Measurements from ENCODE around the gene BTBD7.
"Not testable (repeated sequence)": the region's sequence is repeated elsewhere in the genome, so short reads cannot be mapped to it uniquely, and the experiment has no call there.

Gene BTBD7

DNA sequence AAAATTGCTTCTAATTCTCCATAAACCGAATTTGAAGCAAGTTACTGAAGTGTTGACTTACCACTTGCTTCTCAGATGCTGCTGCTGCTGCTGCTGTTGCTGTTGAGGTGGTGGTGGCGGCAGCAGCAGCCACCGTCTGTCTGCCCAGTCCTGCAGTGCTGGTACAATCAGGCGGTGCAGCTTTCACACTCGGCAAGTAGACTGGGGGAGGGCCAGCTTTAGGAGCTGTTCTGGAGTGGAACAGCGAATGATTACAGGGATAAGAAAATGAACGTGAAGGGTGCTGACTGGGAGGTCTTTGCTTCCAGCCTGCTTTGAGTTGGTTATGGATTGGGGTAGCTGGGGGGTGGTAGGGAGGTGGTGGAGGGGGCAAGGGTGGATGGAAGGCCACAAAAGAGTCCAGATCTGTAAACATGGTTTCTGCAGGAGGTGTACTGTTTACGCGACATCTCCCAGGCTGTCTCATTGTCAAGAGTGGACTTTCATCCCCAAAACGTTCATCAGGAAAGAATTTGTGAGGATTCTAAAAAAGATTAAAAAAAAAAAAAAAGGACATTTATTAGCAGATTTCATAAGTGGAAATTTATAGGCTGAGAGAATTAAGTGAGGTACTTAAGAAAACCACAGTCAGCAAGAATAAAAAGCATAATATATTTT is 86.9 kb downstream of the BTBD7 start:
- no peak for DNase-seq

DNA sequence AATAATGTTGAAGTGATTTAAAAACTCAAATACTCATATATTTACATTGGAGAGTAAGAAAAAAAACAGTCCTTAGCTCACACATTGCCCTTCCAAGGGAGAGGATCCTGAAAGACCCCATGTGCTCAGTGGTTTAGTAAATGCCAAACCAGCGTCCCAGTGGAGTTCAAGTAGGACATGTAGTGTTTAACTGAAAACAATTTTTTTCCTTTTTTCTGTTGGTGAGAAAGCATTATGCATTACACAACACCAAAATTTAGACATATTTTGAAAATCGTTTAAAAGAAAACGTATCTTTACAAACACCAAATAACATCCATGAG is 92.2 kb downstream of the BTBD7 start:
- no peak for DNase-seq

DNA sequence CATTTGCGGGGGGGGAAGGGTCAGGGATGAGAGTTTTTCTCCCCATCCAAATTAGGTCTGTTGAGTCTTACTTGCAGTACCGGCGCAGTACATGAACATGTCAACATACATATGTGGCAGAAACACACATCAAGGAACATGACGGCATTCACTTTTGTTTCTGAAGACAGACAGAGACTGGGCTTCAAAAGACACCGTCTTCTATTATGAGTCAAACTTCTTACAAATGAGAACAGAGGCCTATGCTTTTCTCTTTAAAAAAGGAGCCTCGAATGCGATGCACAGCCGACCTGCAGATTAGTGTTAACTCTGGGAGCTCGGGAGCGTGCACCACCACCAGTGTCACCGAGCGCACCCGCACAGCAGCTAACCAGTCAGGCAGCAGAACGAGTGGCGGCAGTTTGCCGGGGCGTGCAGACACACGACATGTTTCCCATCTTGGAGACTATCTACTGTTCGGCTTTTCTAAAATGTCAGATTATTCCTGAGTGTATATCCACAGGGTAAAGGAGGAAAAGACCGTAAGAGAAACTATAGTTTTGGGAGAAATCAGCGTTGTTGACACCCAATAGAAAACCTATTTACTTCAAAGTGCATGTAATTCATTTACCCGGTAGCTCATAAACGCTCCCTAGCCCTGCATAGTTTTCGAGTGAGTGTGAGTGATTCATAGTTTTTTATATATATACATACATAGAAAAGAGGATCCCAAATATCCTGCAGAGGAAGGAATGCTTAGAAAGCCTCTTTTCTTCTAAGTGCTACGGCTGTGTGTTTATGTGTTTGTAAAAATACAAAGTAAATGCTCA is 92.8 kb downstream of the BTBD7 start:
- DNase-seq = no peak

- no peak for DNase-seq
These were observed 98.0 kb downstream of the BTBD7 start for GRCh38 chr14:93234798-93235197.

GRCh38 chr14:93233078-93233477 is 99.8 kb downstream of the BTBD7 start:
- DNase-seq = not testable (repeated sequence)

DNA sequence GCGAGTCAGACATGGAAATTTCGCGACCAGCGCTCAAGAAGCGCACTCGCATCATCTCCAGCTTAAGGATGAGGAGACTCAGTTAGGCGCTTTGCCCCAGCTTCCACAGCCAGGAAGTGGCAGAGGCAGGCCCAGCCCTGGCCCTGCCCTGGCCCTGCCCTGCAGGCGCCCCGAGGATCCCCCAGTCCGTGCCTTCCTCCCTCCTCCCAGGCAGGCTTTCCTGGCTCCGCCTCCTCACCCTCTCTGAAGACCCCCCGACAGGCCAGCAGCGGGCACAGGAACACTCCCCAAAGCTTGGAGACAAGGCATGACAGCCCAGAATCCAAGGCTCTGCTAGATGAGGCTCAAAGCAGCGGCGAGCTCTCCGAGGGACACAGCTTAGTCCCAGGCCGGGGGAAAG is 100.7 kb downstream of the BTBD7 start:
- DNase-seq = no peak

- DNase-seq = peak; percentile 57
These were observed 101.5 kb downstream of the BTBD7 start for GRCh38 chr14:93231129-93231979.

- DNase-seq = no peak
These were observed 102.3 kb downstream of the BTBD7 start for GRCh38 chr14:93230539-93230938.

DNA sequence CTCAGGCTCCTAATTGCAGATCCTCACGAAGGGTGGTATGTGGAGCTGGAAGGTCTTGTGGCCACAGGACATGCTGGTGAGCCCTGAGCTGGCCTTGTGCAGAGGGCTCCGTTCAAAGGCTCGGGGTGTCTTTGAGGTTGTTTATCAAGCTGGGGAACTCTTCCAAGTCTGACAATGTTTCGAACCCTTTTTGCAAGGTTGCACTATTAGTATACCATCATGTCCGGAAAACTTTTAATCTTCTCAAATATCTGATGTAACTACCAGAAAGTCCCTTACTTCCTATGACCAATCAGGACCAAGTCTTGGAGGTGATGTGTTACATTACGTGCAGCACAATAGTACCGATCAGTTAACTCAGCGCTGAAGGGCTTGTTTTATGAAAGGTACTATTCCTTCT is 104.3 kb downstream of the BTBD7 start:
- DNase-seq = no peak

GRCh38 chr14:93223565-93223964 is 109.3 kb downstream of the BTBD7 start:
- DNase-seq = no peak

DNA sequence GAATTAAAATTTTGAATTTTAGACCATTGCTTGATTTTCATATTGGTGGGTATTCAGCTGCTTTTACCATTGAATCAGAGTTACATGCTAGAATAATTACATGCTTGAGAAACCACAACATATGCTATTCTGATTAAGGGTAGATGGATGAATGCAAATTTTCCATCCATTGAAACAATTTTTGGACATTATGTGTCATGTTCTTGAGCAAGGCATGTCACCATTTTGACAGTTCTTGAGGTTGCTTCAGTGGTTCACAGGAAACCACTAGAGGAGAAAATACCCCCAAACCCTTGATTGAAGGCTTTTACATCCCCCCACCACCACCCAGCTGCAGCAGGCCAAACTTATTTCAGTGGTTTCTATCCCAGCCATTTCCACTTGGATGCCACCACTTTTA is 112.3 kb downstream of the BTBD7 start:
- DNase-seq = no peak

DNA sequence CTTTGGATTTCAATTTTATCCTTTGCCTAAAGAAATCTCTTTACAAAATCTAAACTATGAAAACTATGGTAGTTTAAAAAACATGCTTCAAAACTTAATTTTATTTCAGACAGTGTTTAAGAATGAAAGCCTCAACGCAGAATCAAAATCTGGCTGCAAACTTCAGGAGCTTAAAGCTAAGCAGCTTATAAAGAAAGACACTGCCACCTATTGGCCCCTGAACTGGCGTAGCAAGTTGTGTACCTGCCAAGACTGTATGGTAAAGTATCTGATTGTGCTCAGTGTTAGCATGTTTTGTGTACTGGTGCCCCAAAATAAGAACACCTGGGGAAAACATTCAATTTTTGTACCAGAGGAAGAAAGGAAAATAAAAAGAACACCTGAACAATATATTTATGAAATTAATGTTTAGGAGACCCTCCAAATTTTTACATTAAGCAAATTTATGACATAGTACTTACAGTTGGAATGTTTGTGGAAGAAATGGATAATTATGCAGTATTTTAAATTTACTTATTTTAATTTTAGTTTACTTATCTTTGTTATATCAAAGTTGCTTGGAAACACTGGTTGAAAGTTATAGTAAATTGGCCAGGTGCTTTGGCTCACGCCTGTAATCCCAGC is 113.6 kb downstream of the BTBD7 start:
- DNase-seq = peak; percentile 43

DNA sequence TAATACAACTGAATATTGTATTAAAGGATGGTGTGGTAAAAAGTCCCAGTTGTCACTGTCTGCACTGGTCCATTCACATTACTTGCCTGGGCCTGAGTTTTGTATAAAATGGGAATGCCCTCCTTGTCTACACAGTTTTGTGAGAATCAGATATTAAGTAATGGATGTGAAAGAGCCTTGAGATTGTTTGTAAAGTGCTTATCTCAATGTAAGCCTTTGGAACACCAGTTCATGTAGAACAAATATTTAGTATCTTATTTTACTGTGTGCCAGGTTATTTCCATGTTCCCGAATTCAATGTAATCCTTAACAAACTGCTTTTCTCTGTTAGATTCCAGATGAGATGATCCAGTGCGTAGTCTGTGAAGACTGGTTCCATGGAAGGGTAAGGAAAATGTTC is 118.2 kb downstream of the BTBD7 start:
- no peak for DNase-seq

DNA sequence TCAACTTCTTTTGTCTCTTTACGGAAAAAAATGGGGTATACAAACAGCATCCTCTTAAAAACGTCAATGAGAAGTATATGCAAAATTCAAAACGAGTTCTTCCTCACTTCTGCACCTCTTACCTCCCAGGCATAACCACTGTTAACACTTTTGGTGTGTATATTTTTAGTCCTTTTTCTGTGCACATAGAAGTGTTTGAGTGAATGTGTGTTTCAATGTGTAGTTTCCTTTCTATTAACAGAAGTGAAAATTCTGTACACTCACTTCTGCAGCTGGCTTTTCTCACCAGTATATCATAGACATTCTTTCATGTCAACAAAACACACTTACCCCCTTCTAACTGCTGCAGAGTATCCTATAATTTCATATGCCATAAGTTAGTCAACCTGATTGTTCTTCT is 120.4 kb downstream of the BTBD7 start:
- DNase-seq = no peak

DNA sequence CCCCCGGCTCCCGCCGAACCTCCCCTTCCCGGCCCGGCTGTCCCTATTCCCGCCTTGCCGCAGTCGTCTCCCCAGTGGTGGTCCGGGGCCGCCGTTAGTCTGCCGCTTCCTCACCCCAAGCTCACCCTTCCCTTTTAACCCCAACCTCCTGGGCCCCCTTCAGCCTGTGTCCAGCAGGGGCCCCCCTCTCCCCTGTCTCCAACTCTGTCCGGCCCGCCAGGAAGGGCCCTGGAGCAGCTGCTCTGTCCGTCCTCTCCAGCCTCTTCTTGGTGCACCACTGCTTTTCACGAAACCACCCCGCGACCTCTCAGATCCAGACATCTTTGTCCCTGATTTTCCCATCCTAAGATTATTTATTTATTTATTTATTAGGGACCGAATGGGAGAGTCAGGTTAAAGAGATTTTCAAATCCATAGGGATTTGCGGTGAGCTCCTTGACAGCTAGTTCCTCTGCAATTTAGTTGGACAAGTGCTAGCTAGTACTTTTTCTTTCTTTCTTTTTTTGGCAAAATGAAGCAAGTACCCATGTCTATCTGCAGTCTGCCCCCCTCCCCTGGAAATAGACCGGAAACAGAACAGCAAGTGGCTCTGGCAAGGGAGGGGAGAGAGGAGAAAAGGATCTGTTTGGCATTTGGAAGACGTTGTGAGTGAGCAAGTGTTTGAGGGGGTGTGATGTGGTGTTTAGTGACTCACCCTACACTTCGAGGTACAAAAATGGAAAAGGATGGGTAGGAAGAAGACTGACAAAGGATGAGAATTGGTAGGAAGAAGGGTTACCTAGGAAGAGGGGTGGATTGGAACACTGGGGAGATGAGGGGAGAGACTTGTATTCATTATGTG is 125.1 kb downstream of the BTBD7 start:
- peak; percentile 18 for DNase-seq

GRCh38 chr14:93206793-93207467 is 125.9 kb downstream of the BTBD7 start, which contains the start of the genes GON7 and UBR7:
GON7 (minus strand) TSS chr14:93207065; CDS start chr14:93207037, 28 bp downstream.
UBR7 (plus strand) TSS chr14:93207256; CDS start chr14:93207292, 36 bp downstream.
- peak; percentile 98 for DNase-seq

DNA sequence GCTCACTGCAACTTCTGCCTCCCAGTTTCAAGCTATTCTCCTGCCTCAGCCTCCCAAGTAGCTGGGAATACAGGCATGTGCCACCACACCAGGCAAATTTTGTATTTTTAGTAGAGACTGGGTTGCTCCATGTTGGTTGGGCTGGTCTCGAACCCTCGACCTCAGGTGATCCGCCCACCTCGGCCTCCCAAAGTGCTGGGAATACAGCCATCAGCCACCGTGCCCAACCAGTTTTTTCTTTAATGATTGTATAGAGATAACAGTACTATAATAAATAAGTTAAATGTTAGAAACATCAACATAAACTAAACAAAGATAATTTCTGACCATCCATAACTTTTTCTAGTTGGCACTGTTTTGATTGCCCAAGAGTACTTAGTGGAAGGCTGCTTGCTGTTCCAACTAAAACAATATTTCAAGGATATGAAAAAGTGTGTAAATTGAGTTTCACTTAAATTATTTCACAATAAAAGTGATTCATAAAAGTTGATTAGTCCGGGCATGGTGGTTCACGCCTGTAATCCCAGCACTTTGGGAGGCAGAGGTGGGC is 131.6 kb downstream of the BTBD7 start:
- DNase-seq = no peak

- DNase-seq = no peak
These were observed 132.3 kb downstream of the BTBD7 start for GRCh38 chr14:93200553-93200952.

- DNase-seq = no peak
These were observed 133.8 kb downstream of the BTBD7 start for GRCh38 chr14:93199031-93199430.

DNA sequence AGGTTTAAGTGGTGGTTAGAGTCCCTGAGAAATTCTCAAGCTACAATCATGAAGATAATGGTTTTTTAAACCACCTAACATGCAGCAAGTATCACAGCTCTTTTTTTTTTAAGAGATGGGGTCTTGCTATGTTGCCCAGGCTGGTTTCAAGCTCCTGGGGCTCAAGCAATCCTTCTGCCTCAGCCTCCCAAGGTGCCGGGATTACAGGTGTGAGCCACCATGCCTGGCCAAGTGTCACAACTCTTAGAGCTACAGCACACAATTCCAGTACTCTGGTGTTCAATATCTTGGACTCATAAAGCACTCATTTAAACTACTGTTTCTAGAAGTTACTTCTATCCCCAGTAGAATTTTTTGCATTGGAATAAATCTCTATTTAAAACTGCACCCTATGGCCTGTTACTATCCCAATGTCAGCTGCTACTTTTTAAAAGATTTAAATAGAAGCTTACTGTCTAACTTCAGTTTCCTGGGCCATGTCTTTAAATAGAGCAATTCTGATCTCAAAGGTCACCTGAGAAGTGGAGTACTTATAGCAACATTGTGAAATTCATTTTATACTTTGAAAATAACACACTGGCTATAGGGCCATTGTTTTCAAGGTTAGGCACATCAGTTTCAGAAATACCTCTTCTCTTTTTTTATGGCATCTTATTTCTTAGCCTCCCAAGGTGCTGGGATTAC is 137.4 kb downstream of the BTBD7 start:
- no peak for DNase-seq

Measured in NCI-H2171 (cell line).